GM19463 (cell line): ENCODE measurements around the gene NLRP10.
"Not testable (repeated sequence)": the region's sequence is repeated elsewhere in the genome, so short reads cannot be mapped to it uniquely, and the experiment has no call there.

ENCODE experiments used
- ATAC-seq: cut with Tn5 transposase; IDR thresholded peaks from one replicate; pipeline ENCODE4 v1.9.1; 2021; ENCODE audit warnings: mild to moderate bottlenecking, moderate library complexity; ENCODE audit not compliant: unreplicated experiment

NLRP10 gene

GRCh38 chr11:7965386-7965785 is at the start of gene NLRP10:
TSS of gene NLRP10 (minus strand) at chr11:7965447. CDS start at chr11:7963495, 1,952 bp downstream.
- no peak for ATAC-seq

GRCh38 chr11:8013833-8014232 is 48.6 kb upstream of the NLRP10 start:
- ATAC-seq = no peak

- ATAC-seq = no peak
Measured at GRCh38 chr11:8011981-8012444, 46.8 kb upstream of the NLRP10 start.

- ATAC-seq = no peak
Measured at GRCh38 chr11:8011371-8011770, 46.1 kb upstream of the NLRP10 start.

- no peak for ATAC-seq
Measured at GRCh38 chr11:8009856-8010255, 44.6 kb upstream of the NLRP10 start.

GRCh38 chr11:8008212-8008611 is 43.0 kb upstream of the NLRP10 start:
- ATAC-seq = no peak

GRCh38 chr11:8006349-8006977 is 41.2 kb upstream of the NLRP10 start:
- ATAC-seq = peak; percentile 88

- no peak for ATAC-seq
Measured at GRCh38 chr11:8005556-8005955, 40.3 kb upstream of the NLRP10 start.

GRCh38 chr11:8004008-8004407 is 38.8 kb upstream of the NLRP10 start:
- ATAC-seq = no peak

GRCh38 chr11:8003187-8003586 is 37.9 kb upstream of the NLRP10 start:
- no peak for ATAC-seq

GRCh38 chr11:8002676-8003075 is 37.4 kb upstream of the NLRP10 start:
- ATAC-seq = no peak

GRCh38 chr11:8000390-8000789 is 35.1 kb upstream of the NLRP10 start:
- ATAC-seq = no peak

- ATAC-seq = no peak
Measured at GRCh38 chr11:7999795-8000194, 34.5 kb upstream of the NLRP10 start.

GRCh38 chr11:7994581-7995278 is 29.5 kb upstream of the NLRP10 start:
- ATAC-seq = no peak

- ATAC-seq = not testable (repeated sequence)
Measured at GRCh38 chr11:7987560-7987883, 22.3 kb upstream of the NLRP10 start.

- ATAC-seq = peak; percentile 84
Measured at GRCh38 chr11:7986768-7987559, 21.7 kb upstream of the NLRP10 start, which contains the start of gene EIF3F. TSS of gene EIF3F (plus strand) at chr11:7987337. CDS start at chr11:7987353, 16 bp downstream.

GRCh38 chr11:7983832-7984590 is 18.8 kb upstream of the NLRP10 start:
- no peak for ATAC-seq

GRCh38 chr11:7982582-7983119 is 17.4 kb upstream of the NLRP10 start:
- peak; percentile 51 for ATAC-seq

- ATAC-seq = no peak
Measured at GRCh38 chr11:7981619-7982157, 16.4 kb upstream of the NLRP10 start.

- no peak for ATAC-seq
Measured at GRCh38 chr11:7977232-7977917, 12.1 kb upstream of the NLRP10 start.
